Bronchial epithelial cell (primary cell): ENCODE results near the gene SLC25A10. TPM values are rescaled to one million over a fixed set of nuclear protein-coding genes. Genes with fewer than 3 reads are reported as not detected.

Source experiments
- DNase-seq: peaks from one replicate; pipeline ENCODE4 v3.0.0-alpha.2; 2010; ENCODE audit warnings: low read depth
- FAIRE-seq: peaks from 2 replicates; lab custom pipeline; 2011; peaks lifted over from hg19 to GRCh38; lab: Jason Lieb, UNC
- H3K27me3 ChIP-seq: 2 replicates; pipeline ENCODE4 v1.5.1; 2011; ENCODE audit warnings: low read length; ENCODE audit not compliant: control insufficient read depth, insufficient read depth
- H3K36me3 ChIP-seq: 2 replicates; pipeline ENCODE4 v1.5.1; 2011; ENCODE audit warnings: low read length; ENCODE audit not compliant: control insufficient read depth, insufficient read depth
- H3K4me3 ChIP-seq: 2 replicates; pipeline ENCODE4 v1.5.1; 2011; ENCODE audit warnings: mild to moderate bottlenecking, low read depth, low read length, control low read depth
- total RNA-seq: library from RNA; depleted of rRNA; stranded (reverse); fragments of >200 nt; gene quantifications from 2 replicates; pipeline ENCODE4 v1.2.1, GENCODE V29; 2014
- TF ChIP-seq, protein P1 (sequence below): IDR thresholded peaks from 2 replicates; pipeline ENCODE4 v1.5.1; 2011; ENCODE audit warnings: mild to moderate bottlenecking, moderate library complexity, low read length, control low read depth, inconsistent platforms; ENCODE audit not compliant: insufficient read depth, severe bottlenecking

The SLC25A10 gene
- total RNA-seq, 1 donor from 2014 or later: 20.3 TPM

DNA sequence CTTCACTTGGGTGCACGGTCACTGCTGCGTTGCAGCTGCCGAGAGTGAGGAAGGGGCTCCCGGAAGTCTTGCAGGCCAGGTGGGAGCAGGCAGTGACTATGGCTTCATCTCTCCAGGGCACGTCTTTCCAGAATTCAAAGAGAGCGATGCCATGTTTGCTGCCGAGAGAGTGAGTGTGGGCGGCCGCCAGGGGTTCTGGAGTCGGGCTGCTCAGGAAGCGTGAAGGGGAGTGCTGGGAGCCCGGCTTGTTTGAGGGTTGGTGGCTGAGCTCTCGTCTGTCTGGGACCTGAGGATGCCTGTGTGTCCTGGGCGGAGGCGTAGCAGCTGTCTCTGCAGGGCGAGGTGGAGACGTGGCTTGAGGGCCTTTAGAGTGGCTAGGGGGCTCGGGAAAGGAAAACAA is 22.0 kb upstream of the SLC25A10 start:
- Histone ChIP-seq H3K36me3 (peaks cover 67% of the 10 kb centered on the region), H3K27me3 (no peaks in the 10 kb centered on the region), H3K4me3 (no peak overlapping the region)
- DNase-seq (no peak), FAIRE-seq (no peak)
- TF ChIP-seq, protein P1, sequence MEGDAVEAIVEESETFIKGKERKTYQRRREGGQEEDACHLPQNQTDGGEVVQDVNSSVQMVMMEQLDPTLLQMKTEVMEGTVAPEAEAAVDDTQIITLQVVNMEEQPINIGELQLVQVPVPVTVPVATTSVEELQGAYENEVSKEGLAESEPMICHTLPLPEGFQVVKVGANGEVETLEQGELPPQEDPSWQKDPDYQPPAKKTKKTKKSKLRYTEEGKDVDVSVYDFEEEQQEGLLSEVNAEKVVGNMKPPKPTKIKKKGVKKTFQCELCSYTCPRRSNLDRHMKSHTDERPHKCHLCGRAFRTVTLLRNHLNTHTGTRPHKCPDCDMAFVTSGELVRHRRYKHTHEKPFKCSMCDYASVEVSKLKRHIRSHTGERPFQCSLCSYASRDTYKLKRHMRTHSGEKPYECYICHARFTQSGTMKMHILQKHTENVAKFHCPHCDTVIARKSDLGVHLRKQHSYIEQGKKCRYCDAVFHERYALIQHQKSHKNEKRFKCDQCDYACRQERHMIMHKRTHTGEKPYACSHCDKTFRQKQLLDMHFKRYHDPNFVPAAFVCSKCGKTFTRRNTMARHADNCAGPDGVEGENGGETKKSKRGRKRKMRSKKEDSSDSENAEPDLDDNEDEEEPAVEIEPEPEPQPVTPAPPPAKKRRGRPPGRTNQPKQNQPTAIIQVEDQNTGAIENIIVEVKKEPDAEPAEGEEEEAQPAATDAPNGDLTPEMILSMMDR: no peak

DNA sequence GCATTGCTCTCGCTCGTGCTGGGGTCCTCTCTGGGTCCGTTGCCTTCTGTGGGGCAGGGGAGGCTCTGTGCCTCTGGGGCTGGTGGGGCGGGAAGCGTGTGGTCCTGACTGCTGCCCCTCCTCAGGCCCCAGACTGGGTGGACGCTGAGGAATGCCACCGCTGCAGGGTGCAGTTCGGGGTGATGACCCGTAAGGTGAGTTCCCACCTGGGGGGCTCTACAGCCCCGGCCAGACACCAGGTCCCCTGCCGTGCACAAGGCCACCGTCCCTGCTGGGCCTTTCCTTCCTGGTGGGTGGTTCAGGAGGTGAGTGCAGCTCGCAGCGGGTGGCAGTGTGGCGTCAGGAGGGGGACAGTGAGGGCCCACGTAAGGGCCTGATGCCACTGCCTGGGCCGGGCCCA is 21.5 kb upstream of the SLC25A10 start:
- DNase-seq (no peak), FAIRE-seq (no peak)
- TF ChIP-seq, protein P1: no peak
- no peak overlapping the region for H3K4me3 ChIP-seq
- H3K36me3 ChIP-seq: peaks cover 69% of the 10 kb centered on the region
- no peaks in the 10 kb centered on the region for H3K27me3 ChIP-seq

DNA sequence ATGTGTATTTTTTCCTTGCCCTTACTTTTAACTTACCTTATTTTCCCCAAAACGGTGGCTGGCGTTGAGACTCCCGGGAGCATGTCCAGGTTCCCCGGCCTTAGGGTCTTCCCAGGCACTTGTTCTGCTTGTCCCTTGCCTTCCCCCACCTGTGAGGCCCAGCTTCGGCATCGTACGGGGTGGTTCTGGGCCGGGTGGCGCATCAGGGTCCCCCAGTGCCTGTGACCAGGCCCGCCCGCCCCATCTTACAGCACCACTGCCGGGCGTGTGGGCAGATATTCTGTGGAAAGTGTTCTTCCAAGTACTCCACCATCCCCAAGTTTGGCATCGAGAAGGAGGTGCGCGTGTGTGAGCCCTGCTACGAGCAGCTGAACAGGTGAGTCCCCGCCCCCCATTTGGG is 20.9 kb upstream of the SLC25A10 start:
- H3K4me3 ChIP-seq: no peak overlapping the region
- peaks cover 72% of the 10 kb centered on the region for H3K36me3 ChIP-seq
- TF ChIP-seq, protein P1: no peak
- FAIRE-seq (no peak), DNase-seq (no peak)
- no peaks in the 10 kb centered on the region for H3K27me3 ChIP-seq

DNA sequence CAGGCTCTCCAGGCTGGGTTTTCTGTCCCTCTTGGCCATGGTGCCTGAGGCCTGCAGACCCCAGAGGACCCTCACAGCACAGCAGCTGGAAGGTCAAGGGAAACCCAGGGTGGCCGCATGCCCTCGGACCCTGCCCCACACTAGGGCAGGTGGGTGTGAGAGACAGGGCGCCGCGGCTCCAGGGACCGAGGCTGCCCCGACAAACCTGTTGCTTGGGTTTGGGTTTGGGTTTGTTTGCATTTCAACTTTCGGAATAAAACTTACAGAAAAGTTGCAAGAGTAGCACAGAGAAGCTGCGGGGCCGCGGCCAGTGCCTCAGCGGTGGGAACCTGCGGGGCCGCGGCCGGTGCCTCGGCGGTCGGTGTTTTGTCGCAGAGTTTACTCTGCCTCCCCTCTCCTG is 20.5 kb upstream of the SLC25A10 start:
- FAIRE-seq (no peak), DNase-seq (no peak)
- Histone ChIP-seq H3K27me3 (no peaks in the 10 kb centered on the region), H3K36me3 (peaks cover 71% of the 10 kb centered on the region), H3K4me3 (no peak overlapping the region)
- TF ChIP-seq, protein P1: no peak

DNA sequence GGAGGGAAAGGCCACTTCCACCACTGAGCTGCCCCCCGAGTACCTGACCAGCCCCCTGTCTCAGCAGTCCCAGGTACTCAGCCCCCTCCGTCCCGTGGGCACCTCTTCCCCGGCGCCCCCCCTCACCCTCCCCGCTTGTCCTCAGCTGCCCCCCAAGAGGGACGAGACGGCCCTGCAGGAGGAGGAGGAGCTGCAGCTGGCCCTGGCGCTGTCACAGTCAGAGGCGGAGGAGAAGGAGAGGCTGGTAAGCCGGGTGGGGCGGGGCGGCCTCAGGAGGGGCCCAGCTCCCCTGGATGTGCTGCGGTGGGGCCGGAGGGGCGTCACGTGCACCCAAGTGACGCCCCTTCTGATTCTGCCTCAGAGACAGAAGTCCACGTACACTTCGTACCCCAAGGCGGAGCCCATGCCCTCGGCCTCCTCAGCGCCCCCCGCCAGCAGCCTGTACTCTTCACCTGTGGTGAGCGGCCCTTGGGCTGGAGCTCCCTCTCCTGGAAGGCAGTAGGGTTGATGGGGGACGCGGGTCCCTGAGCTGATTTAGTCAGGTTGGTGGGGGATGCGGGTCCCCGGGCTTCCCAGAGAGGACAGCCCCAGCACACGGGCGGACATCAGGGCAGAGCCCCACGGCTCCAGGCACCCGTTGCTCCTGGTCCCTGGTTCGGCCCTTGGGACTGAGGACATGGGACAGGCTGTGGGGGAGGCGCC is 18.4 kb upstream of the SLC25A10 start:
- no peak overlapping the region for H3K4me3 ChIP-seq
- DNase-seq (no peak), FAIRE-seq (no peak)
- TF ChIP-seq, protein P1: no peak
- H3K27me3 ChIP-seq: no peaks in the 10 kb centered on the region
- H3K36me3 ChIP-seq: peaks cover 60% of the 10 kb centered on the region

DNA sequence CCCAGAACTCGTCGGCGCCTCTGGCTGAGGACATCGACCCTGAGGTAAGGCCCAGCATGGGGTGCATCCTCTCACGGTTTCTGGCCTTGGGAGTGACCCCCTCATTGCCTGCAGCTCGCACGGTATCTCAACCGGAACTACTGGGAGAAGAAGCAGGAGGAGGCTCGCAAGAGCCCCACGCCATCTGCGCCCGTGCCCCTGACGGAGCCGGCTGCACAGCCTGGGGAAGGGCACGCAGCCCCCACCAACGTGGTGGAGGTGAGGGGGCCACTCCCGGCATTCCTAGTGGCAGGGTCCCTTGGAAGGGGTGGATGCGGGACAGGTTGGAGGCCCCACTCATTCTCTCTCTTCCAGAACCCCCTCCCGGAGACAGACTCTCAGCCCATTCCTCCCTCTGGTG is 17.3 kb upstream of the SLC25A10 start:
- no peak for FAIRE-seq
- DNase-seq: no peak
- Histone ChIP-seq H3K4me3 (no peak overlapping the region), H3K36me3 (peaks cover 52% of the 10 kb centered on the region), H3K27me3 (no peaks in the 10 kb centered on the region)
- TF ChIP-seq, protein P1: no peak
